ENCODE results near the gene KSR1.

- TF ChIP-seq ELF4 (IDR thresholded peaks at IDR 0.05) (no peak), ZNF384 (IDR thresholded peaks at IDR 0.05) (no peak), FOXM1 (IDR thresholded peaks at IDR 0.05; ENCODE audit: borderline replicate concordance) (no peak)
These were observed 41.0 kb upstream of the KSR1 start for GRCh38 chr17:27415120-27415795.
